WTC11 (cell line): ENCODE measurements around the gene UBE2L3. TPM values are rescaled to one million over a fixed set of nuclear protein-coding genes. Genes with fewer than 3 reads are reported as not detected.
A peak's percentile ranks its signal among the peaks of the same experiment; 100 is the strongest.

Experiments
- ATAC-seq: fragments of 200-7000 bp; cut with Tn5 transposase; 2 replicates; pipeline ENCODE4 v1.10.0; 2021; ENCODE audit warnings: mild to moderate bottlenecking, moderate library complexity
- CTCF ChIA-PET: fragments of 300-600 bp; sonication (Branson Sonifier 250); formaldehyde crosslinking; loops from one replicate; lab custom pipeline; 2021; ENCODE audit warnings: antibody characterized with exemption; lab: Charles Lee
- POLR2A ChIA-PET: fragments of 350-600 bp; sonication (Branson Sonifier 250); formaldehyde crosslinking; loops from one replicate; lab custom pipeline; 2021; ENCODE audit warnings: antibody characterized with exemption; lab: Charles Lee
- DNase-seq: peaks from one replicate; pipeline ENCODE4 v3.0.0; 2021; ENCODE audit warnings: low spot score
- H3K27ac Mint-ChIP-seq: 2 replicates; pipeline ENCODE4 v1.8.0; 2021; ENCODE audit warnings: mixed read lengths
- H3K27me3 Mint-ChIP-seq: 2 replicates; pipeline ENCODE4 v1.8.0; 2021; ENCODE audit warnings: low read depth, mild to moderate bottlenecking, moderate library complexity, mixed read lengths
- H3K36me3 Mint-ChIP-seq: 2 replicates; pipeline ENCODE4 v1.8.0; 2021; ENCODE audit warnings: mixed read lengths
- H3K4me1 Mint-ChIP-seq: 2 replicates; pipeline ENCODE4 v1.8.0; 2022; ENCODE audit warnings: mixed read lengths
- H3K4me3 Mint-ChIP-seq: 2 replicates; pipeline ENCODE4 v1.8.0; 2021; ENCODE audit warnings: mild to moderate bottlenecking, moderate library complexity, mixed read lengths
- H3K9me3 Mint-ChIP-seq: 2 replicates; pipeline ENCODE4 v1.8.0; 2021; ENCODE audit warnings: mixed read lengths
- CREB1 ChIP-seq: sonication (generic); formaldehyde crosslinking; IDR thresholded peaks from 2 replicates; pipeline ENCODE4 v1.8.0; 2023; ENCODE audit warnings: mild to moderate bottlenecking, missing genetic modification reagents
- FOXK1 ChIP-seq: sonication (generic); formaldehyde crosslinking; IDR thresholded peaks from 2 replicates; pipeline ENCODE4 v1.8.0; 2022; ENCODE audit warnings: mild to moderate bottlenecking, moderate library complexity, missing genetic modification reagents
- HMGA2 ChIP-seq: fragments of 250-450 bp; sonication (Bioruptor Pico); IDR thresholded peaks from 2 replicates; pipeline ENCODE4 v1.4.0; 2021; ENCODE audit warnings: mild to moderate bottlenecking, moderate library complexity
- KAT7 ChIP-seq: sonication (generic); formaldehyde crosslinking; IDR thresholded peaks from 2 replicates; pipeline ENCODE4 v1.8.1; 2023; ENCODE audit warnings: missing genetic modification reagents, mild to moderate bottlenecking, borderline replicate concordance
- MXD4 ChIP-seq: fragments of 250-450 bp; sonication (Bioruptor Pico); IDR thresholded peaks from 2 replicates; pipeline ENCODE4 v1.8.0; 2021; ENCODE audit warnings: mild to moderate bottlenecking, moderate library complexity, borderline replicate concordance
- RELA ChIP-seq: sonication (generic); formaldehyde crosslinking; IDR thresholded peaks from 2 replicates; pipeline ENCODE4 v1.8.1; 2022; ENCODE audit warnings: missing genetic modification reagents, mild to moderate bottlenecking, borderline replicate concordance
- TEAD1 ChIP-seq: sonication (generic); formaldehyde crosslinking; IDR thresholded peaks from 2 replicates; pipeline ENCODE4 v1.8.0; 2022; ENCODE audit warnings: mild to moderate bottlenecking, missing genetic modification reagents
- TEAD4 ChIP-seq: sonication (generic); formaldehyde crosslinking; IDR thresholded peaks from 2 replicates; pipeline ENCODE4 v1.8.0; 2022; ENCODE audit warnings: mild to moderate bottlenecking, missing genetic modification reagents
- TP53 ChIP-seq: sonication (generic); formaldehyde crosslinking; IDR thresholded peaks from 2 replicates; pipeline ENCODE4 v1.8.1; 2023; ENCODE audit warnings: mild to moderate bottlenecking, missing genetic modification reagents
- ZNF416 ChIP-seq: fragments of 250-450 bp; sonication (Bioruptor Pico); IDR thresholded peaks from 2 replicates; pipeline ENCODE4 v1.9.0; 2021; ENCODE audit warnings: mild to moderate bottlenecking, inconsistent platforms
- ZNF671 ChIP-seq: fragments of 250-450 bp; sonication (Bioruptor Pico); IDR thresholded peaks from 2 replicates; pipeline ENCODE4 v1.8.0; 2021; ENCODE audit warnings: mild to moderate bottlenecking
- total RNA-seq: library from RNA; stranded (reverse); gene quantifications from 3 replicates; pipeline ENCODE4 v1.2.3, GENCODE V29; 2021
- TF ChIP-seq, protein P1 (sequence below): sonication (generic); formaldehyde crosslinking; IDR thresholded peaks from 2 replicates; pipeline ENCODE4 v1.8.1; 2023; ENCODE audit warnings: mild to moderate bottlenecking, missing genetic modification reagents, moderate library complexity
- TF ChIP-seq, protein P2 (sequence below): sonication (generic); formaldehyde crosslinking; IDR thresholded peaks from 2 replicates; pipeline ENCODE4 v1.8.1; 2023; ENCODE audit warnings: mild to moderate bottlenecking, moderate library complexity, missing genetic modification reagents

UBE2L3 gene
- total RNA-seq, 1 experiment from 2014 or later: 79.1 TPM

DNA sequence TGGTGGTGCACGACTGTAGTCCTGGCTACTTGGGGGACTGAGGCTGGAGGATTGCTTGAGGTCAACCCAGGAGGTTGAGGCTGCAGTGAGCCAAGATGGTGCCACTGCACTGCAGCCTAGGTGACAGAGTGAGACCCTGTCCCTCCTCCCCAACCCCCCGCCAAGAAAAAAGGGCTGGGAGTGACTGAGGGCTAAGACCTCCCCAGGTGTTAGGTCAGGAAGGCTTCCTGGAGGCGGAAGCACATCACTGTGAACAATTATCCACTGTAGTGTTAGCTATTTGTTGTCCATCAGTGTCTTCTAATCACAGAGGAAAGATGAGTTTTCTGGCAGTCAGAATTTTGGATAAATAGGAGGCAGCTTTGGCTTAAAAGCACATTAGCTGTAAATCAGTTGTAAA is 53.5 kb downstream of the UBE2L3 start:
- Mint-ChIP-seq H3K27ac (peak overlapping the region; percentile 45; the same call in 1 of the 2 replicates), H3K27me3 (no peaks in the 10 kb centered on the region), H3K36me3 (peaks cover 7% of the 10 kb centered on the region), H3K4me3 (no peak overlapping the region), H3K4me1 (peaks cover 15% of the 10 kb centered on the region; the same call in 1 of the 2 replicates), H3K9me3 (no peaks in the 10 kb centered on the region)
- POLR2A ChIA-PET: no interaction called here
- ATAC-seq (no peak), DNase-seq (no peak)
- CTCF ChIA-PET: interaction anchor here (1.5 to 13.4 kb wide), 3 partner anchors 21 to 27 kb away, joined by 7 to 273 read pairs (median 10); partner anchors contain the start of gene SDF2L1
- TF ChIP-seq ZNF671 (CRISPR knock-in tag): no peak
- TF ChIP-seq, protein P1, sequence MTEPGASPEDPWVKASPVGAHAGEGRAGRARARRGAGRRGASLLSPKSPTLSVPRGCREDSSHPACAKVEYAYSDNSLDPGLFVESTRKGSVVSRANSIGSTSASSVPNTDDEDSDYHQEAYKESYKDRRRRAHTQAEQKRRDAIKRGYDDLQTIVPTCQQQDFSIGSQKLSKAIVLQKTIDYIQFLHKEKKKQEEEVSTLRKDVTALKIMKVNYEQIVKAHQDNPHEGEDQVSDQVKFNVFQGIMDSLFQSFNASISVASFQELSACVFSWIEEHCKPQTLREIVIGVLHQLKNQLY (CRISPR knock-in tag): no peak
- TF ChIP-seq RELA: no peak
- TF ChIP-seq, protein P2, sequence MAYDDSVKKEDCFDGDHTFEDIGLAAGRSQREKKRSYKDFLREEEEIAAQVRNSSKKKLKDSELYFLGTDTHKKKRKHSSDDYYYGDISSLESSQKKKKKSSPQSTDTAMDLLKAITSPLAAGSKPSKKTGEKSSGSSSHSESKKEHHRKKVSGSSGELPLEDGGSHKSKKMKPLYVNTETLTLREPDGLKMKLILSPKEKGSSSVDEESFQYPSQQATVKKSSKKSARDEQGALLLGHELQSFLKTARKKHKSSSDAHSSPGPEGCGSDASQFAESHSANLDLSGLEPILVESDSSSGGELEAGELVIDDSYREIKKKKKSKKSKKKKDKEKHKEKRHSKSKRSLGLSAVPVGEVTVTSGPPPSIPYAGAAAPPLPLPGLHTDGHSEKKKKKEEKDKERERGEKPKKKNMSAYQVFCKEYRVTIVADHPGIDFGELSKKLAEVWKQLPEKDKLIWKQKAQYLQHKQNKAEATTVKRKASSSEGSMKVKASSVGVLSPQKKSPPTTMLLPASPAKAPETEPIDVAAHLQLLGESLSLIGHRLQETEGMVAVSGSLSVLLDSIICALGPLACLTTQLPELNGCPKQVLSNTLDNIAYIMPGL (CRISPR knock-in tag): no peak
- no peak for TF ChIP-seq TEAD4 (CRISPR knock-in tag)
- no peak for TF ChIP-seq TEAD1 (CRISPR knock-in tag)
- TF ChIP-seq FOXK1 (CRISPR knock-in tag): no peak

DNA sequence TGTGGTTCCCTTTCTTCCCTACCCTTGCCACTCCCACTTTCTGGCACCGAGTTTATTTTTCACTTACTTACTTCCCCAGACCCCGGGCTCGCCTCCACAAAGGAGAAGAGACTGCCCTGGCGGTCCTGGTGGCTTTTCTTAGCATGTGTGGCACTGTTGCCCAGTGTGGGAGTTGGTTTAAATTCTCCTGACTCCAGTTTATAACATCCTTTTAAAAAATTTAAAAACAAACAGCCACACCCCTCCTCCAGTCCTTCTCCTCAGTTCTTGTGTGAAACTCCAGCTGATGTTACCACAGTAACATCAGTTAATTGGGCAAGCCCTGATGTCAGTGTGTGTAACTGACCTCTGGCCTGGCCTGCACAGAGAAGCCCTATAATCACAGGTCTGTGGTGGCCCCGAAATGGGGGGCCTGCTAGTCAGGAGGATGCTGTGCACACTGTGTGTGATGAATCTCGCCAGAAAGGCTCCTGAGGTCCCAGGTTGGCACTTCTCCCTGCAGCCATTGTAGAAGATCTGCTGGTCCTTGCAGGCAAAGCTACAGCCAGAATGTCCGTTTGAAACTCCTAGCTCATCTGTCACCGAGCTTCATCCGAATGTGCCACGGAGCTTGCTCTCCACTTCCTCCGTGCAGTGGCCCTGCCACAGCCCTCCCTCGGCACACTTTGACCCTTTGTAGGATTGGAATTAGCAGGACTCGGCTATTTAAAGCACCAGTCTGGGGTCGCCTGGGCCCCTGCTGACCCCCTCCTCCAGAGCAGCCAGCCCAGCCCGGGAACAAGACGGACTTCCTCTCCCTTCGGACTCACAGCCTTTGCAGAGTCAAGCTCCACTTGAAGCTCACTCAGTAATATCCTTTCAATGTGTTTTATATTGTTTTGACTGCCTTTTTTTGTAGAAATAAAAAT is 54.8 kb downstream of the UBE2L3 start:
- DNase-seq (no peak), ATAC-seq (no peak)
- Mint-ChIP-seq H3K27ac (peak overlapping the region; percentile 73), H3K4me1 (peaks cover 21% of the 10 kb centered on the region; the same call in 1 of the 2 replicates), H3K27me3 (no peaks in the 10 kb centered on the region), H3K9me3 (no peaks in the 10 kb centered on the region), H3K4me3 (no peak overlapping the region), H3K36me3 (peaks cover 7% of the 10 kb centered on the region)
- ChIA-PET POLR2A (no interaction called here), CTCF (interaction anchor here (1.8 to 13.4 kb wide), 3 partner anchors 12 to 25 kb away, joined by 4 to 273 read pairs (median 12); partner anchors contain the start of gene SDF2L1)
- TF ChIP-seq ZNF416 (CRISPR knock-in tag) (no peak), MXD4 (CRISPR knock-in tag) (no peak), HMGA2 (no peak)

DNA sequence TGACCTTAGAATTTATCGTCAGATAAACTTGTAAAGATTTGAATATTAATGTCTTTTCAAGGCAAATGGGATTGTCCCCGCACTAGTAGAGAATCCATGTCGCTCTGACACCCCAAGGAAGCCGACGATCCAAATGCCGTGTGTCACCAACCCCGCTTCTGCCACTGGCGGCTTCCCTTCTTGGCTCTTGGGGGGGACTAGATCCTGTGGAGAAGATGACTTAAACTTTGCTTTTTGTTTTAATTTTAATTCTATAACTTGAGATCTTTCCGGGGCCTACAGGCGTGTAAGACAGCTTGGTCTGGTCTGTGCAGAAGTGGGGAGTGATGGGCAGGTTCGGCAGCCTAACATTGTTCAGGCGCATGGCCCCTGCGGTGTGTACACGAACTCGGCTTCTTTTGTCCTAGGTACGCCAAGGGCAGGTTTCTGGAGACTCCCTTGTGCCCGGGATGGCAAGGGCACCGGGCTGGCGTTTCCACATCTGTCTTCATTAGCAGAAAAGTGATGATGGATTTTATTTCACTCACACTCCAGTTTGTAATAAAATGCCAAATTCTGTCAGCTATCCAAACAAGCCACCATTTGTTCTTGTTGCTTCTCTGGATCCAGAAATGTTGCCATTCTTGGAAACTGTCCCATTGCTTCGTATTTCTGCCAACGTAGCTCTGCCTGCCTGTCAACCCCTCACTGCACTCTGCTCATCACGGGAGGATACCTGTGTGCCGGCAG is 55.6 kb downstream of the UBE2L3 start:
- Mint-ChIP-seq H3K9me3 (no peaks in the 10 kb centered on the region), H3K27me3 (no peaks in the 10 kb centered on the region), H3K4me1 (peaks cover 25% of the 10 kb centered on the region), H3K36me3 (peaks cover 15% of the 10 kb centered on the region), H3K4me3 (no peak overlapping the region), H3K27ac (peak overlapping the region; percentile 43; the same call in 1 of the 2 replicates)
- ChIA-PET CTCF (interaction anchor here (0.6 to 13.4 kb wide), 6 partner anchors 9 to 35 kb away, joined by 3 to 273 read pairs (median 4); partner anchors contain the start of genes CCDC116 and SDF2L1), POLR2A (interaction anchor here (0.8 to 1.1 kb wide), 2 partner anchors 20 to 22 kb away, joined by 3 read pairs; no protein-coding TSS in a partner anchor)
- no peak for ATAC-seq
- no peak for TF ChIP-seq TP53 (CRISPR knock-in tag)
- TF ChIP-seq KAT7 (CRISPR knock-in tag): no peak
- no peak for DNase-seq

DNA sequence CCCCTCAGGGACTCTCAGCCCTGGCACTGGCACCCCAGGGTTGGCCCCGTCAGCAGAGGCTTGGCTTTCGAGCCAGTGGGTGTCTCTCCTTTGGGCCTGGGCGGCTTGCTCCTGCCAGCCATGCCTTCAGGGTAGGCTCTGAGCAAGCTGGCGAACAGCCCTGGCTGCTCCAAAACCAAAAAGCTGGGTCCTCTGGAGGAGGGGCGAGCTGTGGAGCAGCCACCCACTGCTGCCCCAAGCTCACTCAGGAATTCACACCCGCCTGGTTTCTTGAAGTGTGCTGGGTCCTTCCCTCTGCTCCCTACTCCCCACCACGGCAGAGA is 56.1 kb downstream of the UBE2L3 start:
- no peaks in the 10 kb centered on the region for H3K27me3 Mint-ChIP-seq
- ATAC-seq (no peak), DNase-seq (no peak)
- POLR2A ChIA-PET: interaction anchor here (0.8 to 1.1 kb wide), 2 partner anchors 19 to 21 kb away, joined by 3 read pairs; no protein-coding TSS in a partner anchor
- peaks cover 28% of the 10 kb centered on the region for H3K4me1 Mint-ChIP-seq
- TF ChIP-seq CREB1 (CRISPR knock-in tag): no peak
- no peak overlapping the region for H3K4me3 Mint-ChIP-seq
- no peaks in the 10 kb centered on the region for H3K9me3 Mint-ChIP-seq
- peaks cover 18% of the 10 kb centered on the region for H3K36me3 Mint-ChIP-seq
- CTCF ChIA-PET: interaction anchor here (0.6 to 13.4 kb wide), 6 partner anchors 9 to 34 kb away, joined by 3 to 273 read pairs (median 4); partner anchors contain the start of genes CCDC116 and SDF2L1
- H3K27ac Mint-ChIP-seq: 0 out of 2 replicates have a peak overlapping the region, but pooled peaks have one; percentile 19
